Stimulated activated naive CD8-positive, alpha-beta T cell treated with anti-CD3 and anti-CD28 coated beads, Interleukin-15, amount 100 ng/mL, for 72 hours (primary cell): ENCODE data around the gene BACH2.

Experiments used
- ATAC-seq: fragments of 150-1000 bp; cut with Tn5 transposase; 2 replicates; pipeline ENCODE4 v1.10.0; 2021; ENCODE audit warnings: mild to moderate bottlenecking, moderate library complexity
- DNase-seq, 2 donors: peaks; one replicate each; pipeline ENCODE4 v3.0.0; 2021 to 2022
- H3K27ac Mint-ChIP-seq, 2 donors: one replicate each; pipeline ENCODE4 v1.8.0; 2022; ENCODE audit warnings: mild to moderate bottlenecking in 2 of 2, mixed read lengths in 2 of 2, moderate library complexity in 2 of 2
- H3K27me3 Mint-ChIP-seq: one replicate; pipeline ENCODE4 v1.8.0; 2022; ENCODE audit warnings: mixed read lengths
- H3K4me1 Mint-ChIP-seq: one replicate; pipeline ENCODE4 v1.8.0; 2022; ENCODE audit warnings: mild to moderate bottlenecking, mixed read lengths
- H3K4me3 Mint-ChIP-seq, 2 donors: one replicate each; pipeline ENCODE4 v1.8.0; 2022; ENCODE audit warnings: mild to moderate bottlenecking in 2 of 2, mixed read lengths in 2 of 2, moderate library complexity in 1 of 2
- H3K9me3 Mint-ChIP-seq, 2 donors: one replicate each; pipeline ENCODE4 v1.8.0; 2022; ENCODE audit warnings: mixed read lengths in 2 of 2

Gene BACH2

DNA sequence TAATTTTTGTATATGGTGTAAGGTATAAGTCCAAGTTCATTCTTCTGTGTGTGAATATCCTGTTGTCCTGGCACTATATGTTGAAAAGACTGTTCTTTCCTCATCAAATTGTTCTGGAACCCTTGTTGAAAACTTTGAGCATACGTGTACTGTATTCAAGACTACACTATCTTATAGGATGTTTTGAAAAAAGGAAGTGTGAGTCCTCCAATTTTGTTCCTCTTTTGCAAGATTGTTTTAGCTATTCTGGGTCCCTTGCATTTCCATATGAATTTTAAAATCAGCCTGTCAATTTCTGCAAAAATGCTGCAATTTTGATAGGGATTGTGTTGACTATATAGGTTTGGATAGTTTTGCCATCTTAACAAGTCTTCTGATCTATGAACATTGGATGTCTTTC lies 195.2 kb downstream of the BACH2 start:
- H3K27ac Mint-ChIP-seq: no peak overlapping the region
- DNase-seq (no peak), ATAC-seq (no peak)
- H3K4me1 Mint-ChIP-seq: peaks cover 96% of the 10 kb centered on the region
- peaks cover 0 to 5% of the 10 kb centered on the region in 2 donors for H3K9me3 Mint-ChIP-seq
- H3K27me3 Mint-ChIP-seq: no peaks in the 10 kb centered on the region
- H3K4me3 Mint-ChIP-seq: no peak overlapping the region

DNA sequence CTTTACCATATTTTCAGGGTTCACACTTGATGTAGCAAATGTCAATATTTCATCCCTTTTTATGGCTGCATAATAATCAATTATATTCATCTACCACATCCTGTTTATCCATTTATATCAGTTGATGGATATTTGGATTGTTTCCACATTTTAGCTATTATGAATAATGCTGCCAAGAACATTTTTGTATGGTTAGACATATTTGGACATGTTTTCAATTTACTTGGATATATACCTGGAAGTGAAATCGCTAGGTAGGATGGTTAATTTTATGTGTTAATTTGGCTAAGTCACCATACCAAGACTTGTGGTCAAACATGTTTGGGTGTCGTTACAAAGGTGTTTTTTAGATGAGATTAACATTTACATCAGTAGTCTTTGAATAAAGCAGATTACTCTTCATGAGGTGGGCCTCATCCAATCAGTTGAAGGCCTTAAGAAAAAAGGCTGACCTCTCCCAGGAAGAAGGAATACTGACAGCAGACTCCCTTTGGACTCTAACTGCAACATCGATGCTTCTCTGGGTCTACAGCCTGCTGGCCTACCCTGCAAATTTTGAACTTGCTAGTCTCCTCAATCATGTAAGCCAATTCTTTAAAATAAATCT lies 196.5 kb downstream of the BACH2 start:
- Mint-ChIP-seq H3K4me1 (peaks cover 96% of the 10 kb centered on the region), H3K4me3 (no peak overlapping the region)

DNA sequence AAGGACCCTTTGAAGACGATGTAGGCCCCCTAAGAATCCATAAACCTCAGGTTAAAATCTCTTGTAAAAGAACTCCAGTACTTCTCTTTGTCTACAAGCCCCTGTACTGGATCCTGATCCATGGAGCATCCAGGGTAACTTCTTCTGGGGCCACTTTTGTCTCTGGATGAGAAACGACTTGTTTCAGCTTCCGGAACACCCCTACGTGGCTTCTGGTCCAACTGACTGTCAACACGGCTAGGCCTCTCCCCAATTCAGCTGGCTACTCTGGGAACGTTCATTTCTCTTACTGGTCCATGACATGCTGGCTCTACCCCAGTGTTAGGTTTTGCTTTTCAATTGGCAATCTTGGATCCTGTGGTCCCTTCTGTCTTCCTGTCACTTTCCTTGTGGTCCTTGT lies 198.0 kb downstream of the BACH2 start:
- ATAC-seq (no peak), DNase-seq (no peak)
- H3K9me3 Mint-ChIP-seq: peaks cover 0 to 5% of the 10 kb centered on the region in 2 donors
- H3K27me3 Mint-ChIP-seq: no peaks in the 10 kb centered on the region
- peak overlapping the region; percentile 9 to 91 for H3K27ac Mint-ChIP-seq
- peaks cover 96% of the 10 kb centered on the region for H3K4me1 Mint-ChIP-seq
- peak overlapping the region; percentile 49 to 71 for H3K4me3 Mint-ChIP-seq

More for the DNA sequence above, 196.5 kb downstream of the BACH2 start:
- no peak for DNase-seq
- ATAC-seq: no peak
- Mint-ChIP-seq H3K27me3 (no peaks in the 10 kb centered on the region), H3K9me3 (peaks cover 0 to 5% of the 10 kb centered on the region in 2 donors), H3K27ac (peak overlapping the region in 1 of 2 donors; percentile 62)

DNA sequence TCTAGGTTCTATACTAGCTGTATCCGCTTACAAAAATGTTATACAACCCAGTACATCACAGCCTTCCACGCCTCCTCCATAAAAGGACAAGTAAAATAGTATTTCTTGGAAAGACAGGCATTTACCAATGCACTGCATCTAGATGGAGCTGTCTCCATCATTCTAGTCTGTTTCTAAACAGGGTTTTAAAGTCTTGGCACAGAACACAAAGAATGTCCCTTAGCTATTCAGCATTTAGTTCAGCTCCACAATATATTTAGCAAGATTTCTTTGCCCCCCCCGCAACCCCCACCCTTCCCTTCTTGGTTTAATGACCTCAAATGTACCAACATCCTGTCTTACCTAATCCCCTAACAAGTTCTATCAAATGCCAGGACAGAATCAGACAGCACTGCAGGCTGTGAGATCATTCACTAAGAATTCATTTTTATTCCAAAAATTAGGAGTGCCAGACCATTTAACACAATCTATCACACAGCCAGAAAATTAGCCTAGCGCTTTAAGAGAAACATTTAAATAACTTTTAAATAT lies 198.6 kb downstream of the BACH2 start:
- Mint-ChIP-seq H3K27ac (peak overlapping the region; percentile 31 to 91), H3K27me3 (no peaks in the 10 kb centered on the region), H3K9me3 (peaks cover 0 to 5% of the 10 kb centered on the region in 2 donors), H3K4me1 (peaks cover 96% of the 10 kb centered on the region), H3K4me3 (peak overlapping the region; percentile 49 to 71)
- ATAC-seq: peak; percentile 64
- DNase-seq: no peak

DNA sequence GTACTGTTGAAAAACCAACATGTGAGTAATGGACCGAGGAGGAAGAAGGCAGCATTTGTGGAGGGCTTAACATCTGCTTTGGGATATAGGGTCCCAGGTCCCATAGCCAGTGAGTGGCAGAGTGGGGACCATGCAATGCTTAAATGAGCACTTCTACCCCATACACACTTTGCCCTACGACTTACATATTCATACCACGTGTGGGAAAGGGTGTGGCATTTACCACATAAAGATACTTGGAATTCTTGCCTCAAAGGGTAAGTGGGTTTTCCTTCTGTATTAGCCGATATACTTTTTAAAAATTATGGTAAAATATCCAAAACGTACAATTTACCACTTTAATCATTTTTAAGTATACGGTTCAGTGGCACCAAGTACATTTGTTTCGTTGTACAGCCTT lies 199.3 kb downstream of the BACH2 start:
- H3K27ac Mint-ChIP-seq: no peak overlapping the region
- peak overlapping the region in 1 of 2 donors; percentile 71 for H3K4me3 Mint-ChIP-seq
- ATAC-seq (no peak), DNase-seq (no peak)
- no peaks in the 10 kb centered on the region for H3K27me3 Mint-ChIP-seq
- peaks cover 99% of the 10 kb centered on the region for H3K4me1 Mint-ChIP-seq
- peaks cover 0 to 5% of the 10 kb centered on the region in 2 donors for H3K9me3 Mint-ChIP-seq

DNA sequence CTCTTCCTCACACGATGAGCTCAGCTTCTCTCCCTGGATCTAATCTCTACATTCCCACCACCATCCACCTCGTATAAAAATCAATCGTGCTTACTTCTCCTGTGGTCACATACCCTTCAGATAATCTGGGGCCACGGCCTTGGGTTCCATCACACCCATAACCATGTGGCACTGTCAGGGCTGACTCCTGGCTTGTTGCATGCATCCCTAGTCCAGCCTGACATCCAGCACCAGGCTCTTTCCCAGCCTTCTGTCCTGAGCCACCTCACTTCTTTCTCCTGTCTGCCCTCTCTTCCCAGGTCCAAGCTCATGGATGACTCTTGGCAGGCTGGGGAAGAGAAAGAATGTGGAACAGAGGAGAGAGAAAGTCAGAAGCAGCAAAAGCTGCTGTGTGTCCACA lies 199.8 kb downstream of the BACH2 start:
- ATAC-seq (no peak), DNase-seq (no peak)
- H3K9me3 Mint-ChIP-seq: peaks cover 0 to 5% of the 10 kb centered on the region in 2 donors
- peak overlapping the region; percentile 16 to 41 for H3K4me3 Mint-ChIP-seq
- no peaks in the 10 kb centered on the region for H3K27me3 Mint-ChIP-seq
- H3K27ac Mint-ChIP-seq: peak overlapping the region; percentile 74 to 76
- H3K4me1 Mint-ChIP-seq: peaks cover 95% of the 10 kb centered on the region

DNA sequence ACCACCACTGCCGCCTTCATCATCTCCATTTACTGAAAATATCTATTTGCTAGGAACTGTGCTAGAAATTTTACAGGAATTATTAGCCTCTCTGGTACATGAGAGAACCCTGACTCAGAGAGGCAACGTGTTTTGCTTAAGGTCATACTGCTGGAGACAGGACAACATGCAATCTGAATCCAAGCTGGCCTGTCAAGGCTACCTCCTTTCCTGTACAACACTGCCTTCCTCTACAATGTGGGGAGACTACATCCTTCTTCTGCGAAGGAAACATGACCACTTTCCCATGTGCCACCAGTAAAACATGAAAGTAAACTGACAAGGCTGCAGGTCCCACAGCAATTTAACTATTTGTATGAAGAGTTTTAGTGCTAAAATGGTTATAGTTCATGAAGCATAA lies 200.9 kb downstream of the BACH2 start:
- ATAC-seq (peak; percentile 57), DNase-seq (no peak)
- H3K4me1 Mint-ChIP-seq: peaks cover 92% of the 10 kb centered on the region

GRCh38 chr6:90095145-90095544 lies 201.5 kb downstream of the BACH2 start:
- Mint-ChIP-seq H3K27ac (peak overlapping the region; percentile 95 to 96), H3K4me3 (peak overlapping the region; percentile 41 to 59), H3K9me3 (no peaks in the 10 kb centered on the region), H3K4me1 (peaks cover 92% of the 10 kb centered on the region), H3K27me3 (no peaks in the 10 kb centered on the region)
- ATAC-seq: no peak
- no peak for DNase-seq

More for the DNA sequence above, 200.9 kb downstream of the BACH2 start:
- no peaks in the 10 kb centered on the region for H3K27me3 Mint-ChIP-seq
- H3K27ac Mint-ChIP-seq: peak overlapping the region; percentile 23 to 96
- H3K4me3 Mint-ChIP-seq: peak overlapping the region; percentile 41 to 59
- H3K9me3 Mint-ChIP-seq: peaks cover 0 to 3% of the 10 kb centered on the region in 2 donors

DNA sequence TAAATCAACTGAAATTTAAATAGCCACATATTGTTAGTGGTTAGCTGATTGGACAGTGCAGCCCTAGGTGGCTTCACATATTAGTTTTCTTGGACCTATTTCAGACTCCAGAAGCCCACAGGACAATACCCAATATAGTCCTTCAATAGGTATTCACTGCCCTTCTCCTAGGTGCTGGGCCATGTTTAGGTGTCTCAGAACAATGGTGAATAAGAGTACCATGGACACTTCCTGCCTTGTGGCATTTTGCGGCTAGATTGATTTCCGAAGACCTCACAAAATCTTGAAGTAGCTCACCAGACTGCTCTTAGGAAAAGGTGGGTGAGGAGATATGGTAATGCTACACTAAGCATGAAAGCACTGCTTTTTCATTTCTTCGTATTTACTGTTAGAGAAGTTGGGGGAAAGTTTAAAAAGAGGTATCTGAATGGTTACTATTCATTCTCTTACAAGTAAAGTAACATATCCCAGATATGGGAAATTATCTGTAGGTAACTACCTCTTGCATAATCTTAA lies 203.0 kb downstream of the BACH2 start:
- Mint-ChIP-seq H3K4me3 (peak overlapping the region in 1 of 2 donors; percentile 20), H3K9me3 (no peaks in the 10 kb centered on the region), H3K27ac (peak overlapping the region in 1 of 2 donors; percentile 7), H3K27me3 (no peaks in the 10 kb centered on the region), H3K4me1 (peaks cover 90% of the 10 kb centered on the region)
- DNase-seq: no peak
- no peak for ATAC-seq

DNA sequence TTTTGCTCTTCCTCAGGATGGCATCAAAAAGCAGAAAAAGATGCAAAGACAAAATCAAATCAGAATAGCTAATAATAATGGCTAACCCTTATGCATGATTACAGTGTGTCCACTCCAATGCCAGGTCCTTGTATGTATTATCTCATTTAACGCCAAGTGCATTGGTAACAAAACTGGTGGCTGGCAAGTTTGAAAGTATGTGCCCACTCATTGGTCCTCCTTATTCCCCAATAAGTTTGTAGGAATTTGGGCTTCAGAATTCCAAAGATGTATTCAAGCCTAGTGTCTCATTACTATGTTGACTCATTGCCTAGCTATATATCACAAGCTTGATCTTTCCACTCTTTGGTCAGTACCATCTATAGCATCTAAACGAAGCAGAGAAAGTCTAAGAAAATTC lies 205.8 kb downstream of the BACH2 start:
- H3K9me3 Mint-ChIP-seq: no peaks in the 10 kb centered on the region
- peaks cover 89% of the 10 kb centered on the region for H3K4me1 Mint-ChIP-seq
- no peaks in the 10 kb centered on the region for H3K27me3 Mint-ChIP-seq
- H3K27ac Mint-ChIP-seq: no peak overlapping the region
- H3K4me3 Mint-ChIP-seq: no peak overlapping the region
- ATAC-seq (no peak), DNase-seq (no peak)

DNA sequence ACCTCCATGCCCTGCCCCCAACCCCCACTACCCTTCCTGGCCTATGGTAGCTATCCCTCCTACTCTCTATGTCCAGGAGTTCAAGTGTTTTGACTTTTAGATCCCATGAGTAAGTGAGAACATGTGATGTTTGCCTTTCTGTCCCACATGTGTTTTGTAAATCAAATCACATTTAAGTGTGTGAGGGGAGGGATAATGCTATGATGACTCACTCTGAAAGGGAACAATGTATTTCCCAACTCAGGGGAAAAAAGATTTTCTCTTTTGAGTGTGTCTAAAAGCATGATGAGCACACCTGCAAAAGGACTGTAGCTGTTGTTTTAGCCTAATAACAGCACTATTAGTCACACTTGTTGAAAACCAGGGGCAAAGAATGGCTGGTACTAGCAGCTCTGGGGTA lies 208.6 kb downstream of the BACH2 start:
- Mint-ChIP-seq H3K9me3 (no peaks in the 10 kb centered on the region), H3K4me3 (peak overlapping the region in 1 of 2 donors; percentile 59), H3K27me3 (no peaks in the 10 kb centered on the region), H3K27ac (peak overlapping the region; percentile 24 to 51), H3K4me1 (peaks cover 83% of the 10 kb centered on the region)
- DNase-seq (no peak), ATAC-seq (peak; percentile 30)

- DNase-seq (no peak), ATAC-seq (no peak)
- no peaks in the 10 kb centered on the region for H3K27me3 Mint-ChIP-seq
- H3K9me3 Mint-ChIP-seq: no peaks in the 10 kb centered on the region
- no peak overlapping the region for H3K27ac Mint-ChIP-seq
- H3K4me1 Mint-ChIP-seq: peaks cover 83% of the 10 kb centered on the region
- H3K4me3 Mint-ChIP-seq: peak overlapping the region in 1 of 2 donors; percentile 21
Measured at GRCh38 chr6:90087106-90087833, 209.4 kb downstream of the BACH2 start.

- ATAC-seq: no peak
- no peak for DNase-seq
- Mint-ChIP-seq H3K9me3 (no peaks in the 10 kb centered on the region), H3K4me1 (peaks cover 89% of the 10 kb centered on the region), H3K27ac (no peak overlapping the region), H3K27me3 (no peaks in the 10 kb centered on the region), H3K4me3 (no peak overlapping the region)
Measured at GRCh38 chr6:90086517-90086916, 210.1 kb downstream of the BACH2 start.

- H3K4me1 Mint-ChIP-seq: peaks cover 72% of the 10 kb centered on the region
- DNase-seq (peak; percentile 47 to 59), ATAC-seq (peak; percentile 39)
- no peaks in the 10 kb centered on the region for H3K27me3 Mint-ChIP-seq
- H3K9me3 Mint-ChIP-seq: no peaks in the 10 kb centered on the region
- H3K27ac Mint-ChIP-seq: peak overlapping the region; percentile 77 to 84
- peak overlapping the region; percentile 58 to 60 for H3K4me3 Mint-ChIP-seq
Measured at GRCh38 chr6:90083891-90084290, 212.8 kb downstream of the BACH2 start.

DNA sequence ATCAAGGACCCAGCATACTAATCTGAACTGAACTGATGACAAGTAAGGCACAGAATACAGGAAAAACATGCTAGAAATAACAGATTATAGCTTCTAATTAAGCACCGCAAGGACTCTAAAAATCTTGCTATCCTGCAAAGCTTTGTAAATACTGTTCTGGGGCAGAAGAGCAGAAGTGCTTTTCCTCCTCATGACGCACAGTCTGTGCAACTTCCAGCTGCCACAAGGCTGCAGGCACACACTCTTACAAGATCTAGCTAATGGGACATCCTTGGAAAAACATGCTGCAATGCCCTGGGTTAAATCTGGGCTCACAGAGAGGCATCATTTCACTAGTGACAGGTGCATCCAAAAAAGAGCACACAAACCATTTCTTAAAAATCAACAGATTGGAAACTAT lies 213.8 kb downstream of the BACH2 start:
- Mint-ChIP-seq H3K9me3 (no peaks in the 10 kb centered on the region), H3K4me1 (peaks cover 62% of the 10 kb centered on the region), H3K27me3 (no peaks in the 10 kb centered on the region), H3K27ac (no peak overlapping the region), H3K4me3 (peak overlapping the region; percentile 28 to 30)
- no peak for ATAC-seq
- DNase-seq: no peak
